GF-D8 (cell line): ENCODE results near the gene LSM11.
A peak's percentile ranks its signal among the peaks of the same experiment; 100 is the strongest.
"Not testable (repeated sequence)": the region's sequence is repeated elsewhere in the genome, so short reads cannot be mapped to it uniquely, and the experiment has no call there.

Experiments used
- DNase-seq: peaks from one replicate; lab custom pipeline; 2025; lab: John Stamatoyannopoulos, UW

The LSM11 gene

GRCh38 chr5:157743163-157744050, at the start of gene LSM11:
Gene LSM11, plus strand, starts transcription at chr5:157743712. Its CDS starts 39 bp downstream, at chr5:157743751.
- peak; percentile 52 for DNase-seq

- DNase-seq, result not testable (repeated sequence)
Observed at GRCh38 chr5:157693816-157694215, 49.7 kb upstream of the LSM11 start.

DNA sequence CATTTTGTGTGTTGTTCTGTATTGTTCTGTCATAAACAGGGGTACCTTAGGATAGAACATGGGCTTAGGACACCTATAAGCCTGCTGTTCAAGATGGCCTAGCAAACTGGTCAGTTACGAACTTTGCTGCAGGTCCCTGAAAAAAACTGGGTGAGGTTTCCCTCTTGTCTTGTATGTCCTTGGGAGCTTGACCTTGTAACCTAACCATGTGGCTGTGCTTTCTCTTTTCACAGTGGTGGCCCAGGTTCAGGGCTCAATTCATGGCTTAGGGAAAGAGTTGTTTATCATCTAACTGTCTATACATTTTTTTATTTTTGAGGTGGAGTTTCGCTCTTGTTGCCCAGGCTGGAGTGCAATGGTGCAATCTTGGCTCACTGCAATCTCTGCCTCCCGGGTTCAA, 47.4 kb upstream of the LSM11 start:
- DNase-seq, result not testable (repeated sequence)

- DNase-seq, result not testable (repeated sequence)
Observed at GRCh38 chr5:157698674-157699073, 44.8 kb upstream of the LSM11 start.

DNA sequence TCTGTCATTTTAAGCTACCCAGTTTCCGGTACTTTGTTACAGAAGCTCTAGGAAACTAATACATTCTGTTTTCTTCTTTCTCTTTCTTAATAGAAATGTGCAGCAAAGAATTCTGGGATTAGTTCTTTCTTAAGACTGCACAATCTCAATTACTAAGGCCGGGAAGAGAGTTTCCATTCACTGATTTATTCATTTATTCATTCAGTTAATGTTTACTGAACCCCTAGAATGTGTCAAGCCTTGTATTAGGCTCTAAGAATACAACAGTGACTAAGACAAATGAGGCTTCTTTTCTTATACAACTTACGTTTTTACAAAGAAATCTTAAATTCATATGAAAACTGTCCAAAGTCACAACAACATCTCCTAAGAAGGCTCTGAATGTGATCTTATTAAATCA, 39.8 kb upstream of the LSM11 start:
- no peak for DNase-seq

GRCh38 chr5:157708866-157709265, 34.6 kb upstream of the LSM11 start:
- DNase-seq, result no peak

GRCh38 chr5:157709346-157709745, 34.2 kb upstream of the LSM11 start:
- no peak for DNase-seq

- no peak for DNase-seq
Observed at GRCh38 chr5:157710431-157710830, 33.1 kb upstream of the LSM11 start.

GRCh38 chr5:157710882-157711281, 32.6 kb upstream of the LSM11 start:
- DNase-seq, result no peak

- no peak for DNase-seq
Observed at GRCh38 chr5:157713830-157714595, 29.5 kb upstream of the LSM11 start.

- DNase-seq, result no peak
Observed at GRCh38 chr5:157714596-157714864, 29.0 kb upstream of the LSM11 start.

DNA sequence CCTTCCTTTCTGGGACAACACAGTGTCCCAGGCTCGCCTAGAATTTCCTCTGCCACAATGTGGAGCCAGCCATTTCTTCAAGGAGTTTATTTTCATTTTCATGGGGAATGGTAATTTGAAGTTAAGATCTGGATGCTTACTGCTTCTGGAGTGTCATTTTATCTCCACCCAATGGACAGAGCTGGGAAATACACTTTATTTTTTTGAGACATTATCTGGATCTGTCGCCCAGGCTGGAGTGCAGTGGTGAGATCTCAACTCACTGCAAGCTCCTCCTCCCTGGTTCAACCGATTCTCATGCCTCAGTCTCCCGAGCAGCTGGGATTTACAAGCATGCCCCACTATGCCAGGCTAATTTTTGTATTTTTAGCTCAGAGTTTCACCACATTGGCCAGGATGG, 25.0 kb upstream of the LSM11 start:
- DNase-seq, result no peak

DNA sequence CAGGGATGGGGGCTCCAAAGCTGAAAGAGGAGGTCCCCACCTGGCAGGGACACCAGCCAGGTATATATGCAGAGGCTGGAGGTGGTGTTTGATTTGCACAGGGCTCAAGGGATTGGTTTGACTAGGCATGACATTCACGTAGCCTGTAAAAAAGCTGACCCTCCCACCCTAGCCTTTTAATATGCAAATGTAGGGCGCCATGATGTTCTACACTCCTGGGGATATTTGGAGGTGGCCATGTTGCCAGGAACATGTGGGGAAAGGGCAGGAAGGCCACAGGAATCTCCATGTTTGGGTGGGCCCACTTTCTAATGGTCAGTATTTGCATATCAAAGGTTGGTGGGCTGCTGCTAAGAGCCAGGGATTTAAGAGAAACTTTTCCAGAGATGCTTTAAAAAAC, 24.3 kb upstream of the LSM11 start:
- no peak for DNase-seq

DNA sequence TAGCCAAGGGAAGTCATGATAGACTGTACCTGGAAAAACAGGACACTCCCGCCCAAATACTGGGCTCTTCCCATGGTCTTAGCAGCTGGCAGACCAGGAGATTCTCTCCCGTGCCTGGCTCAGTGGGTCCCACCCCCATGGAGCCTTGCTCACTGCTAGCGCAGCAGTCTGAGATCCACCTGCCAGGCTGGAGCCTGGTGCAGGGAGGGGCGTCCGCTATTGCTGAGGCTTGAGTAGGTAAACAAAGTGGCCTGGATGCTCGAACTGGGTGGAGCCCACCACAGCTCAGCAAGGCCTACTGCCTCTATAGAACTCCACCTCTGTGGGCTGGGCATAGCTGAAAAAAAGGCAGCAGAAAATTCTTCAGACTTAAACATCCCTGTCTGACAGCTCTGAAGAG, 22.4 kb upstream of the LSM11 start:
- DNase-seq, result no peak

DNA sequence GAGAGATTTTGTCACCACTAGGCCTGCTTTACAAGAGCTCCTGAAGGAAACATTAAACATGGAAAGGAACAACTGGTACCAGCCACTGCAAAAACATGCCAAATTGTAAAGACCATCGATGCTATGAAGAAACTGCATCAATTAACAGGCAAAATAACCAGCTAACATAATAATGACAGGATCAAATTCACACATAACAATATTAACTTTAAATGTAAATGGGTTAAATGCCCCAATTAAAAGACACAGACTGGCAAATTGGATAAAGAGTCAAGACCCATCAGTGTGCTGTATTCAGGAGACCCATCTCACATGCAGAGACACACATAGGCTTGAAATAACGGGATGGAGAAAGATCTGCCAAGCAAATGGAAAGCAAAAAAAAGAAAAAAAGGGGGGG, 20.6 kb upstream of the LSM11 start:
- DNase-seq, result not testable (repeated sequence)

DNA sequence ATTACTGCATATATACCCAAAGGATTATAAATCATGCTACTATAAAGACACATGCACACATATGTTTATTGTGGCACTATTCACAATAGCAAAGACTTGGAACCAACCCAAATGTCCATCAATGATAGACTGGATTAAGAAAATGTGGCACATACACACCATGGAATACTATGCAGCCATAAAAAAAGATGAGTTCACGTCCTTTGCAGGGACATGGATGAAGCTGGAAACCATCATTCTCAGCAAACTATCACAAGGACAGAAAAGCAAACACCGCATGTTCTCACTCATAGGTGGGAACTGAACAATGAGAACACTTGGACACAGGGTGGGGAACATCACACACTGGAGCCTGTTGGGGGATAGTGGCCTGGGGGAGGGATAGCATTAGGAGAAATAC, 16.9 kb upstream of the LSM11 start:
- DNase-seq, result not testable (repeated sequence)

DNA sequence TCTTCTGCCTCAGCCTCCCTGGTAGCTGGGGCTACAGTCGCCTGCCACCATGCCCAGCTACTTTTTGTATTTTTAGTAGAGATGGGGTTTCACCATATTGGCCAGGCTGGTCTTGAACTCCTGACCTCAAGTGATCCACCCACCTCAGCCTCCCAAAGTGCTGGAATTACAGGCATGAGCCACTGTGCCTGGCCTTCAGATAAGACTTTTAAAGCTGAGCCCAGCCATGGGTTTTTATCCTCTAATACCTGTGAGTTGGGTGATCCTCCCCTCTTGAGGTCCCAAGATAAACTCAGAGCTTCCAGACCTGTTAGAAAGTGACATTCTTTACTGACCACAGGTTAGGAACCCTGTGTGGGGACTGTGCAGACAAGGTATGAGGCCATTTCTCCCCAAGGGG, 15.7 kb upstream of the LSM11 start:
- not testable (repeated sequence) for DNase-seq

DNA sequence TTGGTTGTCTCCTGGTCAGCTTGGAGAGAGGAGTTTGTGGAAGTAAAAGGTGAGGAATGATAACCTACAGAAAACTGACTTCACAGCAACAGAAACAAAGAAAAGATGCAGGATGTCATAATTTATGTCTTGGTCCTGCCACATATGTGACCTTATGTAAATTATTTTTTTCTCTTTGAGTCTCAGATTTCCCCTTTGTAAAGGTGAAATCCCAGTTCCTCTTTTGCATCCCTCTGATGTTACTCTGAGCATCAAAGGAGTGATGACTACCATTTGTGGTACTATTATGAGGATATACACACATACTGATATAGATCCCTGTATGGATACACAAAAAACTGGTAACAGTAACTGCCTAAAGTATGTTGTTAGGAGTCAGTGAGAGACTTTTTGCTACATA, 13.7 kb upstream of the LSM11 start:
- no peak for DNase-seq

DNA sequence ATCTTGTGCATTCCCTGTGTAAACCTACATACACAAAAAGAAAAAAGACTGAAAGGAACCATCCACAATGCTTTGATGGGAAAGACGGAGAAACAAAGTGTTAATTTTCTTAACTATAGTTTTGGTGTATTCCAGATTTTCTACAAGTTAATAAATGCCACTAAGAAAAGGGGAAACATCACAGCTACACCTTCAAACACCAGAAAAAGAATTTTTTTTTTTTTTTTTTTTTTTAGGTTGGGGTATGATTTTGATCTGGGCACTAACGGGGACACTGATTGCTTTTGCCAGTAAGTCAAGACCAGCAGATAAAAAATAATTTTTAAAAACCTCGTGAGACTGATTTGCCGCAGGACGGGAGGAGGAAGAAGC, 12.6 kb upstream of the LSM11 start:
- no peak for DNase-seq

GRCh38 chr5:157731272-157732129, 12.0 kb upstream of the LSM11 start, which contains the start of gene THG1L:
Gene THG1L, plus strand, starts transcription at chr5:157731420. Its CDS starts 21 bp downstream, at chr5:157731441.
- DNase-seq, result peak; percentile 67

GRCh38 chr5:157732130-157732514, 11.4 kb upstream of the LSM11 start:
- no peak for DNase-seq

DNA sequence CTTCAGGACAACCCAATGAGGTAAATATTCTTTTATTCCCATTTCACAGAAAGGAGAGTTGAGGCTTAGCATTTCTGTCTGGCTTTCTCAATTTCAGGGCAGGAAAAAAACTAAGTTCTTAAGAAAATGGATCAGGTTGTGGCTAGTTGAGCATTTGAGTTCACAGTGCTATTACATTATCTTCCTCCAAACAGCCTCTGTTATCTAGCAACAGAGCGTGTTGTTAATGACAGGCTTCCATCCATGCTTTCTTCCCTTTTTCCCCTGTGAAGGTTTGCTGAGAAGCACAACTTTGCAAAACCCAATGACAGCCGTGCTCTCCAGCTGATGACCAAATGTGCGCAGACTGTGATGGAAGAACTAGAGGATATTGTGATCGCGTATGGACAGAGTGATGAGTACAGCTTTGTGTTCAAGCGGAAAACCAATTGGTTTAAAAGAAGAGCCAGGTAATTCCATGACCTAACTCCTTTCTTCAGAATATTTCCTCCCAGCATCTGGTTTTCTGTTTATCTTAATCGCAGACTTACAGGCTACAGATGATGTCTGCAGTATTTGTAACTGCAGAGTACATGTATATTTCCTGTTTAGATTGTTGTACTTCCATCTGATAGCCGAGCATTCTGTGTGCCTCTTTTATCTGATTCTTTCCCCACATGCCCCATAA, 10.8 kb upstream of the LSM11 start:
- no peak for DNase-seq
